SK-N-SH (cell line): ENCODE data around the gene MYRF. TPM values are rescaled to one million over a fixed set of nuclear protein-coding genes. Genes with fewer than 3 reads are reported as not detected.
A peak's percentile ranks its signal among the peaks of the same experiment; 100 is the strongest.

ENCODE experiments used
- CTCF ChIA-PET: fragments of 300-600, 350-600 bp; formaldehyde crosslinking; extraction: SDS; loops from one replicate; lab custom pipeline; 2021; lab: Yijun Ruan, JAX
- POLR2A ChIA-PET: fragments of 350-600 bp; sonication (Branson Sonifier 250); formaldehyde crosslinking; extraction: SDS; loops from one replicate; lab custom pipeline; 2020; ENCODE audit warnings: antibody characterized with exemption, inconsistent platforms; lab: Yijun Ruan, JAX
- DNase-seq: peaks from one replicate; pipeline ENCODE4 v3.0.0; 2012
- H2AFZ ChIP-seq: fragments of 200-600 bp; sonication (generic); 2 replicates; pipeline ENCODE4 v1.8.1; 2016; ENCODE audit warnings: antibody characterized with exemption, mild to moderate bottlenecking, low read depth
- H3F3A ChIP-seq: fragments of 200-600 bp; sonication (generic); replicated peaks from 2 replicates; pipeline ENCODE3; 2016; ENCODE audit warnings: antibody characterized with exemption, mild to moderate bottlenecking; ENCODE audit not compliant: insufficient read depth
- H3K27ac ChIP-seq, 2 experiments: fragments of 200-500 bp in 1 of 2; fragments of 200-600 bp in 1 of 2; sonication (Bioruptor generic) in 1 of 2; sonication (generic), shearing (Covaris generic) in 1 of 2; 2 replicates each; pipeline versions ENCODE4 v1.5.1 to v1.6.1; 2014 to 2016; ENCODE audit warnings: low read depth in 2 of 2, inconsistent platforms in 1 of 2, low read length in 1 of 2, mild to moderate bottlenecking in 1 of 2, mixed read lengths in 1 of 2
- H3K27me3 ChIP-seq: fragments of 200-600 bp; sonication (generic), shearing (Covaris generic); 2 replicates; pipeline ENCODE4 v1.6.1; 2016; ENCODE audit warnings: mixed run types; ENCODE audit not compliant: insufficient read depth
- H3K36me3 ChIP-seq, 2 experiments: fragments of 200-500 bp in 1 of 2; fragments of 200-600 bp in 1 of 2; sonication (Bioruptor generic) in 1 of 2; sonication (generic) in 1 of 2; replicated peaks in 1 of 2; 2 replicates each; pipeline versions ENCODE3 to v1.5.1; 2014 to 2016; ENCODE audit warnings: low read length in 1 of 2, mild to moderate bottlenecking in 1 of 2; ENCODE audit not compliant: insufficient read depth in 2 of 2, control insufficient read depth in 1 of 2
- H3K4me1 ChIP-seq, 2 experiments: fragments of 200-500 bp in 1 of 2; fragments of 200-600 bp in 1 of 2; sonication (Bioruptor generic) in 1 of 2; sonication (generic), shearing (Covaris generic) in 1 of 2; 2 replicates each; pipeline versions ENCODE4 v1.5.1 to v1.6.1; 2014 to 2016; ENCODE audit warnings: low read depth in 1 of 2, low read length in 1 of 2, mixed run types in 1 of 2; ENCODE audit not compliant: insufficient read depth in 2 of 2, control insufficient read depth in 1 of 2
- H3K4me2 ChIP-seq: fragments of 200-600 bp; sonication (generic), shearing (Covaris generic); 2 replicates; pipeline ENCODE4 v1.6.1; 2017; ENCODE audit warnings: mixed run types
- H3K4me3 ChIP-seq, 2 experiments: fragments of 200-500 bp in 1 of 2; fragments of 200-600 bp in 1 of 2; sonication (Bioruptor generic) in 1 of 2; sonication (generic), shearing (Covaris generic) in 1 of 2; 2 replicates each; pipeline versions ENCODE4 v1.5.1 to v1.8.1; 2014 to 2016; ENCODE audit warnings: low read depth in 2 of 2, inconsistent platforms in 1 of 2, low read length in 1 of 2, mild to moderate bottlenecking in 1 of 2, mixed read lengths in 1 of 2, moderate library complexity in 1 of 2
- H3K79me2 ChIP-seq: fragments of 200-600 bp; sonication (generic); 2 replicates; pipeline ENCODE4 v1.8.1; 2017; ENCODE audit warnings: mild to moderate bottlenecking; ENCODE audit not compliant: insufficient read depth
- H3K9ac ChIP-seq: fragments of 200-600 bp; sonication (generic); 2 replicates; pipeline ENCODE4 v1.6.1; 2017; ENCODE audit warnings: mixed run types
- H3K9me2 ChIP-seq: fragments of 200-600 bp; sonication (generic); 2 replicates; pipeline ENCODE4 v1.6.1; 2017; ENCODE audit warnings: mixed run types
- H3K9me3 ChIP-seq: fragments of 200-600 bp; sonication (generic); 2 replicates; pipeline ENCODE4 v1.6.1; 2017; ENCODE audit warnings: mixed run types, mild to moderate bottlenecking, moderate library complexity
- H4K20me1 ChIP-seq: fragments of 200-600 bp; sonication (generic); 2 replicates; pipeline ENCODE4 v1.6.1; 2017; ENCODE audit warnings: mild to moderate bottlenecking, mixed run types; ENCODE audit not compliant: insufficient read depth
- EZH2phosphoT487 ChIP-seq: fragments of 200-600 bp; sonication (generic); IDR thresholded peaks from 2 replicates; pipeline ENCODE4 v1.6.1; 2017; ENCODE audit warnings: low read depth, mixed run types, mild to moderate bottlenecking, antibody characterized with exemption, moderate library complexity, borderline replicate concordance
- FOXJ3 ChIP-seq: sonication (generic); formaldehyde crosslinking; IDR thresholded peaks from 2 replicates; pipeline ENCODE4 v1.5.1; 2020; ENCODE audit warnings: mild to moderate bottlenecking, missing genetic modification reagents
- FOXM1 ChIP-seq: IDR thresholded peaks from 2 replicates; pipeline ENCODE4 v1.4.0; 2012; ENCODE audit warnings: low read depth, mild to moderate bottlenecking
- GABPA ChIP-seq: IDR thresholded peaks from 2 replicates; pipeline ENCODE4 v1.4.0; 2012; ENCODE audit warnings: low read depth, mild to moderate bottlenecking
- GATA2 ChIP-seq: sonication (generic); formaldehyde crosslinking; IDR thresholded peaks from 2 replicates; pipeline ENCODE4 v1.5.0; 2020; ENCODE audit warnings: mild to moderate bottlenecking, missing genetic modification reagents
- IRF3 ChIP-seq: fragments of 150-350 bp; IDR thresholded peaks from 2 replicates; pipeline ENCODE4 v1.6.1; 2016; ENCODE audit warnings: mild to moderate bottlenecking, low read depth, low read length
- JUND ChIP-seq: IDR thresholded peaks from 2 replicates; pipeline ENCODE4 v1.4.0; 2012
- MAX ChIP-seq: IDR thresholded peaks from 2 replicates; pipeline ENCODE4 v1.4.0; 2012; ENCODE audit warnings: low read depth
- MEF2A ChIP-seq: IDR thresholded peaks from 2 replicates; pipeline ENCODE4 v1.4.0; 2012; ENCODE audit warnings: low read depth, borderline replicate concordance
- NFIC ChIP-seq: IDR thresholded peaks from 2 replicates; pipeline ENCODE4 v1.4.0; 2012; ENCODE audit warnings: borderline replicate concordance
- NRF1 ChIP-seq: IDR thresholded peaks from 2 replicates; pipeline ENCODE4 v1.6.1; 2012; ENCODE audit warnings: low read depth, mild to moderate bottlenecking, low read length
- PBX3 ChIP-seq: IDR thresholded peaks from 2 replicates; pipeline ENCODE4; 2012
- POLR2AphosphoS5 ChIP-seq: IDR thresholded peaks from 2 replicates; pipeline ENCODE4 v1.6.1; 2012; ENCODE audit warnings: low read depth, low read length
- RAD21 ChIP-seq: IDR thresholded peaks from 2 replicates; pipeline ENCODE4 v1.6.1; 2012; ENCODE audit warnings: mild to moderate bottlenecking, low read length
- REST ChIP-seq: IDR thresholded peaks from 2 replicates; pipeline ENCODE4 v1.6.1; 2012; ENCODE audit warnings: mild to moderate bottlenecking, low read depth, low read length, moderate library complexity
- RXRA ChIP-seq: IDR thresholded peaks from 2 replicates; pipeline ENCODE4 v1.4.0; 2012; ENCODE audit warnings: low read depth, mild to moderate bottlenecking, borderline replicate concordance
- SIN3A ChIP-seq: IDR thresholded peaks from 2 replicates; pipeline ENCODE4 v1.6.1; 2012; ENCODE audit warnings: low read depth, mild to moderate bottlenecking, low read length, moderate library complexity, borderline replicate concordance
- TAF1 ChIP-seq: IDR thresholded peaks from 2 replicates; pipeline ENCODE4 v1.6.1; 2012; ENCODE audit warnings: low read depth, mild to moderate bottlenecking, low read length, moderate library complexity, borderline replicate concordance
- TEAD4 ChIP-seq: IDR thresholded peaks from 2 replicates; pipeline ENCODE4 v1.4.0; 2012; ENCODE audit warnings: mild to moderate bottlenecking, borderline replicate concordance; ENCODE audit not compliant: insufficient read depth
- YY1 ChIP-seq: IDR thresholded peaks from 2 replicates; pipeline ENCODE4 v1.4.0; 2012; ENCODE audit warnings: low read depth, mild to moderate bottlenecking
- ZBTB33 ChIP-seq: IDR thresholded peaks from 2 replicates; pipeline ENCODE4 v1.4.0; 2012; ENCODE audit warnings: low read depth, borderline replicate concordance
- WGBS: methylation state at CpG from one replicate; pipeline ENCODE4 v1.1.6; 2017; ENCODE audit warnings: low lambda C conversion rate; 5-methylcytosine and 5-hydroxymethylcytosine counted together
- polyA plus RNA-seq, 3 experiments: library from polyadenylated mRNA; depleted of rRNA; stranded (reverse); fragments of >200 nt; gene quantifications; 2 replicates each; pipeline ENCODE4 v1.2.3, GENCODE V29; 2012

Gene MYRF
- polyA plus RNA-seq, 1 of the 3 experiments (the other 2 are of a cell fraction) = 2.8 TPM

GRCh38 chr11:61733120-61733978 is 19.1 kb upstream of the MYRF start (continued):
- no peak for TF ChIP-seq TEAD4
- no peak for TF ChIP-seq MEF2A
- TF ChIP-seq RXRA = no peak
- TF ChIP-seq TAF1 = no peak
- TF ChIP-seq YY1 = no peak
- TF ChIP-seq MAX = peak; percentile 93
- peak; percentile 97 for TF ChIP-seq RAD21
- TF ChIP-seq GATA2 (CRISPR knock-in tag) = no peak
- TF ChIP-seq FOXJ3 = no peak
- peak; percentile 98 for TF ChIP-seq SIN3A

- POLR2A ChIA-PET = no interaction called here
- Histone ChIP-seq H4K20me1 (peaks cover 2% of the 10 kb centered on the region; the same call in 1 of the 2 replicates), H3K79me2 (no peaks in the 10 kb centered on the region)
Measured at GRCh38 chr11:61734767-61735166, 17.7 kb upstream of the MYRF start.

More at GRCh38 chr11:61734767-61735166, 17.7 kb upstream of the MYRF start:
- no peak overlapping the region for H3K9ac ChIP-seq
- WGBS = 80% methylated on average over 1 of the region's 14 CpGs
- no peak overlapping the region for H3K4me3 ChIP-seq
- no peaks in the 10 kb centered on the region for H3F3A ChIP-seq
- peaks cover 0 to 29% of the 10 kb centered on the region in 2 experiments for H3K36me3 ChIP-seq
- H3K4me1 ChIP-seq = peaks cover 0 to 5% of the 10 kb centered on the region in 2 experiments; a peak in 1 of 4 replicates
- H3K9me3 ChIP-seq = no peaks in the 10 kb centered on the region
- H3K4me2 ChIP-seq = no peak overlapping the region
- no peak for DNase-seq
- no peak overlapping the region for H3K27ac ChIP-seq
- TF ChIP-seq ZBTB33 (no peak), IRF3 (no peak), POLR2AphosphoS5 (no peak), GATA2 (CRISPR knock-in tag) (no peak), EZH2phosphoT487 (no peak), JUND (no peak), REST (no peak), YY1 (no peak), PBX3 (no peak), GABPA (no peak), NFIC (no peak), FOXM1 (no peak), NRF1 (no peak)
- H3K9me2 ChIP-seq = no peaks in the 10 kb centered on the region
- no peaks in the 10 kb centered on the region for H3K27me3 ChIP-seq
- H2AFZ ChIP-seq = no peak overlapping the region
- CTCF ChIA-PET = interaction anchor here (1.2 to 5.3 kb wide), 15 partner anchors 9 to 289 kb away, joined by 3 to 64 read pairs (median 18); partner anchors contain the start of gene DAGLA
